BLaER1 treated with 17β-estradiol and CSF1 and Interleukin-3, amounts not matched to agents 10 nM and 100 nM (cell line): Measurements from ENCODE around the gene UBR3.
"Not testable (repeated sequence)": the region's sequence is repeated elsewhere in the genome, so short reads cannot be mapped to it uniquely, and the experiment has no call there.

Experiments
- H3K27ac ChIP-seq, 11 experiments: shearing (Covaris generic); formaldehyde crosslinking; 2 replicates each; pipeline ENCODE4 v1.8.1; 2022
- H3K27me3 ChIP-seq, 11 experiments: shearing (Covaris generic); formaldehyde crosslinking; 2 replicates each; pipeline ENCODE4 v1.8.1; 2022
- H3K36me3 ChIP-seq, 11 experiments: shearing (Covaris generic); formaldehyde crosslinking; 2 replicates each; pipeline ENCODE4 v1.8.1; 2022
- H3K4me1 ChIP-seq, 10 experiments: shearing (Covaris generic); formaldehyde crosslinking; 2 replicates each; pipeline ENCODE4 v1.8.1; 2022
- H3K4me2 ChIP-seq, 11 experiments: shearing (Covaris generic); formaldehyde crosslinking; 2 replicates each; pipeline ENCODE4 v1.8.1; 2022
- H3K4me3 ChIP-seq, 10 experiments: shearing (Covaris generic); formaldehyde crosslinking; 2 replicates each; pipeline ENCODE4 v1.8.1; 2022
- H3K9ac ChIP-seq, 11 experiments: shearing (Covaris generic); formaldehyde crosslinking; 2 replicates each; pipeline ENCODE4 v1.8.1; 2022
- H3K9me3 ChIP-seq, 11 experiments: shearing (Covaris generic); formaldehyde crosslinking; replicated peaks in 1 of 11; 2 replicates each; pipeline ENCODE4 v1.8.1; 2022
- H4K20me1 ChIP-seq, 11 experiments: shearing (Covaris generic); formaldehyde crosslinking; 2 replicates each; pipeline ENCODE4 v1.8.1; 2022
- Cebpa-rat ChIP-seq, 11 experiments: shearing (Covaris generic); IDR thresholded peaks; 2 replicates each; pipeline ENCODE4 v1.8.1; 2022

Gene UBR3

DNA sequence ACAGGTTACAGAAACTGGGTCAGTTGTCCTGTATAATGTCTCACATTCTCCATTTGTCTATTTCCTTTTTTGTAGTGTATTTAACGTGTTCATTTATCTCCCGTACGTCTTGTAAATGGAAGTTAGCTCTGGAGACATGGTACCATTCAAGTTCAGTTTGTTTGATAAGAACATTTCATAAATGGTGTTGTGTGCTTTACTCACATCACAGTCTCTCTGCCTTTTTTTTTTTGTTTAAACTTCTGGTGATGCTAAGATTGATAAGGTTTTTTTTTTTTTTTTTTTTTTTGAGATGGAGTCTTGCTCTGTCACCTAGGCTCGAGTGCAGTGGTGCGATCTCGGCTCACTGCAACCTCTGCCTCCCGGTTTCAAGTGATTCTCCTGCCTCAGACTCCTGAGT, 41.7 kb downstream of the UBR3 start:
- Histone ChIP-seq H3K4me1 (0 out of 20 replicates have a peak, but pooled peaks cover 0 to 9% (median 0%) of the 10 kb centered on the region in 10 experiments), H3K27ac (no peak overlapping the region), H3K9me3 (peaks cover 0 to 5% (median 2%) of the 10 kb centered on the region in 11 experiments; a peak in 9 of 22 replicates), H3K4me3 (no peak overlapping the region), H3K36me3 (peaks cover 0 to 6% (median 2%) of the 10 kb centered on the region in 11 experiments; a peak in 4 of 22 replicates), H3K9ac (no peak overlapping the region), H4K20me1 (peaks cover 0 to 51% (median 7%) of the 10 kb centered on the region in 11 experiments; a peak in 10 of 22 replicates), H3K4me2 (no peak overlapping the region), H3K27me3 (no peaks in the 10 kb centered on the region)
- TF ChIP-seq Cebpa-rat (IDR thresholded peaks at IDR 0.05): no peak

DNA sequence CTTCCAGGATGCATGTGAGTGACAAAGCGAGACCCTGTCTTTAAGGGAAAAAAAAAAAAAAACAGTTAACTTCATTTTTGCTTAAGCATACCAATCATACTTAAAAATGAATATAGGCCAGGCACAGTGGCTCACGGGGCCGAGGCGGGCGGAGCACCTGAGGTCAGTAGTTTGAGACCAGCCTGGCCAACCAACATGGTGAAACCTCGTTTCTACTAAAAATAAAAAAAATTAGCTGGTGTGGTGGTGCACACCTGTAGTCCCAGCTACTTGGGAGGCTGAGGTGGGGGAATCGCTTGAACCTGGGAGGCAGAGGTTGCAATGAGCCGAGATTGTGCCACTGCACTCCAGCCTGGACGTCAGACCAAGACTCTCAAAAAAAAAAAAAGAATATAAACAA, 44.1 kb downstream of the UBR3 start:
- H3K36me3 ChIP-seq: peaks cover 7 to 19% (median 12%) of the 10 kb centered on the region in 11 experiments; a peak in 19 of 22 replicates
- H3K4me3 ChIP-seq, H3K9me3 ChIP-seq, H3K4me2 ChIP-seq, H3K27me3 ChIP-seq, H3K9ac ChIP-seq, H3K4me1 ChIP-seq, H3K27ac ChIP-seq: not testable (repeated sequence)
- peaks cover 0 to 31% (median 4%) of the 10 kb centered on the region in 11 experiments; a peak in 8 of 22 replicates for H4K20me1 ChIP-seq

DNA sequence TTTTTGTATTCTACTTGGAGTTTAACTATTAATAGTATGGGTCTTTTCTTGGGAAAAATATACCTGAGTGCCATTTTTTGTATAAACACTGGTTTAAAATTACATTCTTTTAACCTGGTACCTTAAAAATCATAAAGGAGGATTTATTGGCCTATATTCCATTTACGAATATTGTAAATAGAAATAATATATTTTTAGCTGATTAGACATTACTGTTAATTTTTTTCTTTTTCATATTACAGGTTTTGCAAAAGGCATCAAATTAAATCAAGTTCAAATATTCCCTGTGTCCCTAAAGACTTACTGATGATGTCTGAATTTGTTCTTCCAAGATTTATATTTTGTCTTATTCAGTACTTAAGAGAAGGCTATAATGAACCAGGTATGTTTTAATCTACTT, 44.7 kb downstream of the UBR3 start:
- Histone ChIP-seq H3K4me1 (no peaks in the 10 kb centered on the region), H3K9ac (no peak overlapping the region), H3K36me3 (peaks cover 13 to 25% (median 18%) of the 10 kb centered on the region in 11 experiments; a peak in 20 of 22 replicates), H3K27ac (no peak overlapping the region), H3K4me3 (no peak overlapping the region), H3K9me3 (no peaks in the 10 kb centered on the region), H3K4me2 (no peak overlapping the region), H3K27me3 (no peaks in the 10 kb centered on the region), H4K20me1 (peaks cover 0 to 26% (median 4%) of the 10 kb centered on the region in 11 experiments; a peak in 8 of 22 replicates)
- TF ChIP-seq Cebpa-rat (IDR thresholded peaks at IDR 0.05): no peak

DNA sequence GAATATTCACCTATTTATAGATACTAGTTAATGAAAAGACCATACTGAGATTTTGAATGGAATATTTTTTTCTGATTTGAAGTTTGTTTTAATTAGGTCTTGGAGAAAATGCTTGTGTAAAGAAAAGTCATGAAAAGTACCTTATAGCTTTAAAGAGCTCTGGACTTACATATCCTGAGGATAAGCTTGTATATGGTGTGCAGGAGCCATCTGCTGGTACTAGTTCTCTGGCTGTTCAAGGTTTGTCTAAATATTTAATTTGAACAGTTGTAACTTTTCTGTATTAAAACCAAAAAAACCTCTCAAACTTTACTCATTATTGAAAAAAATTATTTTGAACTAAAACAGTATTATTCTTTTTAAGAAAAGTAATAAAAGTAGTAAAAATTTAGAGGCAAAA, 50.1 kb downstream of the UBR3 start:
- Histone ChIP-seq H3K36me3 (peaks cover 14 to 39% (median 27%) of the 10 kb centered on the region in 11 experiments; a peak in 20 of 22 replicates), H3K27ac (no peak overlapping the region), H3K4me1 (no peaks in the 10 kb centered on the region), H3K4me3 (no peak overlapping the region), H3K9ac (no peak overlapping the region), H3K27me3 (no peaks in the 10 kb centered on the region), H4K20me1 (no peaks in the 10 kb centered on the region; a peak in 1 of 22 replicates), H3K4me2 (no peak overlapping the region), H3K9me3 (no peaks in the 10 kb centered on the region)
- TF ChIP-seq Cebpa-rat (IDR thresholded peaks at IDR 0.05): no peak

GRCh38 chr2:169887120-169887519, 59.9 kb downstream of the UBR3 start:
- H3K36me3 ChIP-seq: peaks cover 13 to 62% (median 20%) of the 10 kb centered on the region in 11 experiments; a peak in 19 of 22 replicates
- H4K20me1 ChIP-seq: 0 out of 22 replicates have a peak, but pooled peaks cover 0 to 6% (median 0%) of the 10 kb centered on the region in 11 experiments
- H3K4me1 ChIP-seq: peaks cover 0 to 7% (median 0%) of the 10 kb centered on the region in 10 experiments; a peak in 1 of 20 replicates
- no peaks in the 10 kb centered on the region for H3K27me3 ChIP-seq
- no peak overlapping the region for H3K4me2 ChIP-seq
- peaks cover 0 to 3% (median 0%) of the 10 kb centered on the region in 11 experiments; a peak in 1 of 22 replicates for H3K9me3 ChIP-seq
- H3K9ac ChIP-seq: no peak overlapping the region
- no peak for TF ChIP-seq Cebpa-rat (IDR thresholded peaks at IDR 0.05)
- H3K4me3 ChIP-seq: no peak overlapping the region
- no peak overlapping the region for H3K27ac ChIP-seq

DNA sequence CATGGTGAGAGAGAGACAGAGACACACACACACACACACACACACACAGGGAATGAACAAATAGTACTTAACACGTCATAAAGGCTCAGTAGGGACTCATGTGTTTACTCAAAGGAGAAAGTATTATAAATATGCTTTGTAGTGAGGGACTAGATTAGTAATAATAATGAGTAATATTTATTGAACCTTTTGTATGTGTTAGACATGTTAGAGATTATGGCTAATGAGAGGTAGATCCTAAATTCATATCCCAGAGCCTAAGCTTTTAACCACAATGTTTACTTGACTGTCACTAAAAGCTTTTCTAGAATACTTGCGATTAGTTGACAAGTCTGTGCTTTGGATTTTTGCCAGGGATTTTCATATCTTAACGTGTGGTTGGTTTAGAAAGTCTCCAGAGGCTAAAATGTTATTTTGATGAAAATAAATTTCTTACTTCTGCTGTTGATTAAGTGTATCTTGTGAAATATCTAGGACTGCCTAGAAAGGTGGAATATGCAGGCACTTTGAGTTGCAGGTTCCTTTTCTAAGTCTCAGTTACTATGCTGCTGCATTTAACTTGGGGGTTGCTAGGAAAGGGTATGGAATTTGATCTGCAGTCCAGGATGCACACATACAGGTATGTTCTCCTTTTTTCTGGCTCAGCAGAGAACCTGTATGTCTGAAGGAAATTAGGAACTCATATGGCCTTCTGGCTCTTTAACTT, 64.5 kb downstream of the UBR3 start:
- Histone ChIP-seq H3K27me3 (no peaks in the 10 kb centered on the region), H4K20me1 (peaks cover 0 to 6% (median 0%) of the 10 kb centered on the region in 11 experiments; a peak in 1 of 22 replicates), H3K9me3 (no peaks in the 10 kb centered on the region), H3K4me3 (no peak overlapping the region), H3K4me1 (peaks cover 0 to 7% (median 0%) of the 10 kb centered on the region in 10 experiments; a peak in 1 of 20 replicates), H3K27ac (no peak overlapping the region), H3K36me3 (peaks cover 14 to 69% (median 21%) of the 10 kb centered on the region in 11 experiments; a peak in 20 of 22 replicates), H3K9ac (no peak overlapping the region), H3K4me2 (no peak overlapping the region)
- TF ChIP-seq Cebpa-rat (IDR thresholded peaks at IDR 0.05): no peak

DNA sequence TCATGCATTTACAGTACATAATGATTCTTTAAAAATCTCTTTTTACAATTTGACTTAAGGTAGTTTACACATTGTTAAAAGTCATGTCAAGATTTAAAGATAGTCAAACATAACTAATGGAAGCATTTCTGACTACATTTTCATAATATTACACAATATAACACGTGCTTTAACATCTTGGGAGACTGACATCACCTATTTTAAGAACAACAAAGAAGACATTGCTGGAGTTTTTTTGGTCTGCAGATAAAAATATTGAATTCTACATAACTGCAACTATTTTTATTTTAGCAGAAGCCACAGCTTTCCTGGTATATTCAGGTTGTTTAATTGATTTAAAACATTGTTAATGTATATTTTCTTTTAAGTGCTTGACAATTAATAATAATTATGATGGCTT, 65.7 kb downstream of the UBR3 start:
- H3K9me3 ChIP-seq: no peaks in the 10 kb centered on the region
- no peaks in the 10 kb centered on the region for H3K27me3 ChIP-seq
- H3K4me2 ChIP-seq: no peak overlapping the region
- H3K4me1 ChIP-seq: peaks cover 0 to 7% (median 0%) of the 10 kb centered on the region in 10 experiments; a peak in 1 of 20 replicates
- peaks cover 18 to 78% (median 27%) of the 10 kb centered on the region in 11 experiments; a peak in 21 of 22 replicates for H3K36me3 ChIP-seq
- no peak overlapping the region for H3K4me3 ChIP-seq
- no peaks in the 10 kb centered on the region; a peak in 1 of 22 replicates for H4K20me1 ChIP-seq
- no peak overlapping the region for H3K27ac ChIP-seq
- no peak for TF ChIP-seq Cebpa-rat (IDR thresholded peaks at IDR 0.05)
- no peak overlapping the region for H3K9ac ChIP-seq

- Histone ChIP-seq H3K36me3 (peaks cover 26 to 80% (median 35%) of the 10 kb centered on the region in 11 experiments; a peak in 21 of 22 replicates), H3K9ac (no peak overlapping the region), H3K27ac (no peak overlapping the region), H3K27me3 (no peaks in the 10 kb centered on the region), H3K4me1 (peaks cover 0 to 7% (median 0%) of the 10 kb centered on the region in 10 experiments; a peak in 1 of 20 replicates), H4K20me1 (no peaks in the 10 kb centered on the region; a peak in 1 of 22 replicates), H3K9me3 (peaks cover 0 to 17% (median 8%) of the 10 kb centered on the region in 11 experiments; a peak in 10 of 22 replicates), H3K4me2 (no peak overlapping the region), H3K4me3 (no peak overlapping the region)
- TF ChIP-seq Cebpa-rat (IDR thresholded peaks at IDR 0.05): no peak
Measured at GRCh38 chr2:169895294-169895985, 68.2 kb downstream of the UBR3 start.

- Histone ChIP-seq H3K27ac (no peak overlapping the region), H3K4me2 (no peak overlapping the region), H3K4me1 (0 out of 20 replicates have a peak, but pooled peaks cover 0 to 4% (median 0%) of the 10 kb centered on the region in 10 experiments), H3K27me3 (no peaks in the 10 kb centered on the region), H3K9ac (no peak overlapping the region), H3K36me3 (peaks cover 27 to 88% (median 51%) of the 10 kb centered on the region in 11 experiments; a peak in 21 of 22 replicates), H3K4me3 (no peak overlapping the region), H4K20me1 (no peaks in the 10 kb centered on the region; a peak in 1 of 22 replicates), H3K9me3 (peaks cover 0 to 17% (median 8%) of the 10 kb centered on the region in 11 experiments; a peak in 10 of 22 replicates)
- no peak for TF ChIP-seq Cebpa-rat (IDR thresholded peaks at IDR 0.05)
Measured at GRCh38 chr2:169897834-169898233, 70.6 kb downstream of the UBR3 start.

GRCh38 chr2:169900103-169900502, 72.8 kb downstream of the UBR3 start:
- H3K27me3 ChIP-seq, H3K9ac ChIP-seq: not testable (repeated sequence)

More at GRCh38 chr2:169900103-169900502, 72.8 kb downstream of the UBR3 start:
- not testable (repeated sequence) for H3K27ac ChIP-seq, H3K4me2 ChIP-seq, H4K20me1 ChIP-seq, H3K4me3 ChIP-seq, H3K4me1 ChIP-seq
- peaks cover 0 to 17% (median 8%) of the 10 kb centered on the region in 11 experiments; a peak in 10 of 22 replicates for H3K9me3 ChIP-seq
- H3K36me3 ChIP-seq: peaks cover 26 to 88% (median 45%) of the 10 kb centered on the region in 11 experiments; a peak in 21 of 22 replicates
